ENCODE results near the gene VTN.

Gene VTN

DNA sequence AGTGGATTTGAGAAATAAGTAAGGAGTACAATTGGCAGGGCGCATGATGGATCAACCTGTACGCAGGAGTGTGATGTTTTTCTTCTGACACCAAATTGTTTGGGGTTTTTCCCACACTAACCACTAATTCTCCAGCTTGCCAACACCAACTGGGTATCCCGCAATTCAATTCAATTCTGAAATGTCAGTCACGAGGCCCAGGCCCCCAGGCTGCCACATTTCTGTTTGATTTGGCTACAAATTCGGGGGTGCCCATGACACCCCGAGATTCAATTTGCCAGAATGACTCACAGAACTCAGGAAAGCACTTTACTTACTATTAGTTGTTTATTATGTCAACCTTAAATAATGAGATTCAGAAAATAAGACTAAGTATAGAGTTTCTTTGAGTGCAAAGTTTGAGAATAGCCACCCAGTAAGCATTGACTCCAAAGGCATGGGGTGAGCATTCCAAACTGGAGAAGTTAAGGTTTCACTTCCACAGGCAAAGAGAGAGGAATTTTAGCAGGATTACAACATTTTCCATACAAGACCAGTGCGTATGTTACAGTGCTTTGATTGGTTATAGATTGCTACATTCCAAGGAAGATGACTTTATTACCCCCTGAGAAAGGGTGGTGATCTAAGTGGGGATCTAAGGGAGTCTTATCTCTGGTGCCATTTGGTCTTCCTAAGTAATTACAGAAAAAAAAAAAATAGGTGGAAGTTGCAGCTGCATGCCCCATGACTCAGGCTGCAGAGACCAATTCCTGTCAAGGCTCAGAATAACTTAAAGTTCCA is 24.4 kb upstream of the VTN start:
- no peak for DNase-seq

DNA sequence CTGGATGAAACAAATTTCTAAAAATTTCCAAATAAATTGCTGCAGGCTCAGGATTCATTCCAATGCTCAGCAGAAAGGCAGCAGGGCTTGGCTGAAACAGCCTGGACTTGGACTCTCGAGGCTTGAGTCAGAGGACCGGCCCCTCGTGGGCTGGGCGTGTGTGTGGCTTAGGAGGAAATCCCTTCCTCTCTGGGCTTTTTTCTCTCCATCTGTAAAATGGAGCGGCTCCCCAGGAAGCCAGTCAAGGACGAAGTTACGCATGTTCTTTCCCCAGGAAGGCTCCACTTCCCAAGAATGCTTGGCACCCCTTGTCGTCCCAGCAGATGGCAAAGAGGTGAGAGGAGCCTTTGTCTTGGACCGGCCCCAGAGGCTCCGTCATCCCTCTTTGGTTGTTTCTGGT is 22.4 kb upstream of the VTN start:
- DNase-seq, result no peak

GRCh38 chr17:28391401-28391800 is 21.3 kb upstream of the VTN start:
- DNase-seq, result no peak

DNA sequence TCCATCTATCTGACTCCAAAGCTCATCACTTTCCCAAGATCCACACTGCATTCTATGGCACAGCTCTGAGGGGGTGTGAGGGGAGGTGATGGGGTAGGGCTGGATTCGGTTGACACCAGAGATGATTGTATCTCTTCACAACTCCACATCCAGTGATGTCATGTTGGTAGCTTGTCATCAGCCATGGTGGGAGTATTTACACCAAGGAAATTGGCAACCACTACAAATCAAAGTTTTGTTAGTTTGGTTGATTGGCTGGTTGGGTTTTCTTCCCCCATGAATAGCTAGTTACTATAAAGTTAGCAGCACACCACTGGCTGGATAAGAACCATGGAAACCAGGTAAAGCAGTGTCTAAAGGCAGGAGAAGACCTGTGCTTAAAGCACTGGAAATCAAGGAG is 20.9 kb upstream of the VTN start:
- DNase-seq, result no peak

DNA sequence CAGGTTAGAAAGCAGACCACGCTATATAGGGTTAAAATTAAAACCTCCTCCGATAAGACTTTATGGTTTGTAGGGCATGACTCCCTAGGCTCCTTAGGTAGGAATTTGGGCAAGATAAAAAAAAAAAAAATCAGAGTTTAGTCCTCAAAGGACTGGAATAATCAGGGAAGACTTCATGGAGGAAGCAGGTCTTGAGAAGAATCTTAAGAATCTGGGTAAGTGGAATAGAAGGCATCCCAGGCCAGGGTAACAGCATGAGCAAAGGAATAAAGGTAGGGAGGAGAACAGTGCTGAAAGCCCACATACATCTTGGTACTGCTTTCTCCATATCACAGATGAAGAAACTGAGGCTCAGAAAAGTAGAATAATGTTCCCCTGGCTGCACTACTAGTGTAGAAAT is 20.5 kb upstream of the VTN start:
- no peak for DNase-seq

GRCh38 chr17:28390141-28390540 is 20.0 kb upstream of the VTN start:
- DNase-seq, result no peak

GRCh38 chr17:28388106-28388505 is 18.0 kb upstream of the VTN start:
- DNase-seq, result no peak

GRCh38 chr17:28386391-28386790 is 16.3 kb upstream of the VTN start:
- no peak for DNase-seq

DNA sequence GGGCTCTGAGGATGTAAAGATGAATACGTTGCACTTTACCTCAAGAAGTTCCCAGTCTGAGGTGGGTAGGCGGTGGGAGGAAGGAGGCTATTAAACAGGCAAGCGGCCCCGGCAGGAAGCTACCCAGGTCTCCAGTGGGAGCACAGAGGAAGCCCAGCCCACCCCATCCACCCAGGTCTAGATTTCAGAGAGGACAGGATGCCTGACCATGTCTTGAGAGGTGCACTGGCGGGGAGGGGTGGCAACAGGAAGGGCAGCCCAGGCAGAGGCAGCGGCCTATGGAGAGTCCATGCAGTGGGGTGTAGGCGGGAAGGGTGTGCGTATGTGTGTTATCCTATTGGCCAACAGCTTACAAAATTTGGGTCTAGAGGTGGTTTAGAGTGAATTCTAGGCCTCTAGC is 15.3 kb upstream of the VTN start:
- peak; percentile 24 for DNase-seq

DNA sequence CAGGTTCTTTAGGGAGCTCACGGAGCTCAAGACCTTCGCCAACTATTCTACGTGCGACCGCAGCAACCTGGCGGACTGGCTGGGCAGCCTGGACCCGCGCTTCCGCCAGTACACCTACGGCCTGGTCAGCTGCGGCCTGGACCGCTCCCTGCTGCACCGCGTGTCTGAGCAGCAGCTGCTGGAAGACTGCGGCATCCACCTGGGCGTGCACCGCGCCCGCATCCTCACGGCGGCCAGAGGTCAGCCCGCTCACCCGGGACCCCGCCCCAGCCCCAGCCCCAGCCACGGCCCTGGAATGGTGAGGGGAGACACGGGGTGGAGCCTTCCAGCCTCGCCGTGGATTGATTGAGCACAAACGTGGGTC is 14.9 kb upstream of the VTN start:
- DNase-seq, result no peak

- peak; percentile 76 for DNase-seq
Observed at GRCh38 chr17:28384281-28385036, 14.4 kb upstream of the VTN start.

DNA sequence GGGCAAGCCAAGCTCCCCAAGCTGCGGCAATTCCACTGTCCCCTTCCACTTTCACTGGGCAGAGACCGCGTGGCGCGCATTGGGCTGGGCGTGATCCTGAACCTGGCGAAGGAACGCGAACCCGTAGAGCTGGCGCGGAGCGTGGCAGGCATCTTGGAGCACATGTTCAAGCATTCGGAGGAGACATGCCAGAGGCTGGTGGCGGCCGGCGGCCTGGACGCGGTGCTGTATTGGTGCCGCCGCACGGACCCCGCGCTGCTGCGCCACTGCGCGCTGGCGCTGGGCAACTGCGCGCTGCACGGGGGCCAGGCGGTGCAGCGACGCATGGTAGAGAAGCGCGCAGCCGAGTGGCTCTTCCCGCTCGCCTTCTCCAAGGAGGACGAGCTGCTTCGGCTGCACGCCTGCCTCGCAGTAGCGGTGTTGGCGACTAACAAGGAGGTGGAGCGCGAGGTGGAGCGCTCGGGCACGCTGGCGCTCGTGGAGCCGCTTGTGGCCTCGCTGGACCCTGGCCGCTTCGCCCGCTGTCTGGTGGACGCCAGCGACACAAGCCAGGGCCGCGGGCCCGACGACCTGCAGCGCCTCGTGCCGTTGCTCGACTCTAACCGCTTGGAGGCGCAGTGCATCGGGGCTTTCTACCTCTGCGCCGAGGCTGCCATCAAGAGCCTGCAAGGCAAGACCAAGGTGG is 11.2 kb upstream of the VTN start:
- peak; percentile 40 for DNase-seq

GRCh38 chr17:28379814-28380801 is 10.0 kb upstream of the VTN start:
- DNase-seq, result no peak

- no peak for DNase-seq
Observed at GRCh38 chr17:28372945-28373274, 2.8 kb upstream of the VTN start.

- peak; percentile 46 for DNase-seq
Observed at GRCh38 chr17:28372203-28372944, 2.3 kb upstream of the VTN start.

DNA sequence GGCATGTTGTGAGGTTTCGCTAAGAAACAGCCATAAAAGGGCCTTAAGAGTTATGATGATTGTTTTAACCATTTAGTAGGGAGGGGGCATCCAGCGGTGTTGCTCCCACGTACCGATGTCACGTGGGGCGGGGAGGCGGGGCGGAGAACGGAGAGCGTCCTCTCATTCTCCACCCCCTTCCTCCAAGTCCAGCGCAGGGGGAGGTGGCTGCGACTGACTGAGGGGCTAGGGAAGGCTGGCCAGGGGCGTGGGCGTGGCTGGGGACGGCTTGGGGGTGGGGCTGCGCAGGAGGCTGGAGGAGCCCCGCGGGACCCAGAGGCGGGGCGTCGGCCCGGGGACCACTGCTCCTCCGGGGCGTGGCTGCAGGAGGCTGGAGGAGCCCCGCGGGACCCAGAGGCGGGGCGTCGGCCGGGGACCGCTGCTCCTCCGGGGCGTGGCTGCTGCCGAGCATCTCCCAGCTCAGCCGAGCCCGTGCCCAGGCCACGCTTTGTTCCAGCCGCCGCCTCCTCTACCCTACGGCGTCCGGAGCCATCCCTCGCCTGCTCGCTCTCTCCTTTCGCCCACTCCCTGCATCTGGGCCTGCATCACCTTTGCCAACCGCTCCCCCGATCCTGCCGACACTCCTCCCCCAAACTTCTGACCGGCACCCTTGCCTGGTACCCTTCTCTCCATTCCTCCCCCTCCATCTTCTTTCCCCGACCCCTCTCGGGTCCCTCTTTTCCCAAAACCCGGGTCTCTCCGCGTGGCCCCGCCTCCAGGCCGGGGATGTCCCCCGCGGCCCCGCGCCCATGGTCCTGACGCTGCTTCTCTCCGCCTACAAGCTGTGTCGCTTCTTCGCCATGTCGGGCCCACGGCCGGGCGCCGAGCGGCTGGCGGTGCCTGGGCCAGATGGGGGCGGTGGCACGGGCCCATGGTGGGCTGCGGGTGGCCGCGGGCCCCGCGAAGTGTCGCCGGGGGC is 1.4 kb upstream of the VTN start, which contains the start of gene SARM1:
SARM1 (plus strand) TSS at position 450 of the 958 bp plus-strand sequence; CDS start at position 789, 339 bp downstream.
- DNase-seq, result peak; percentile 95

DNA sequence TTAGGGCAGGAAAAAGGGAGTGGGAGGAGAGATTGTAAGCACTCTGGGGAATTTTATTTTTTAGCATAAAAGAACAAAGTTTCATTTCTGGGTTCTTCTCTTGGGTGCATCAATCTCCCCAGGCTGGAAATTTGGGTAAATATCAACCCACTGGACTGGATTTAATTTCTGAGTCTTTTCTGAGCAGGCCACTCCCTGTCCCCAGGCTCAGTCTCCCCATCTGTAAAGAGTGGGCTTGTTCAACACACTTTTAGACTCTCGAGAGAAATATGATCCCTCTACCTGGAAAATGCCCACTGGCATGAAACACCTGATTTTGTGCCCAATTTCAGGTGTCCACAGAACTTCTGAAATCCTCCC is 617 bp upstream of the VTN start:
- DNase-seq, result no peak

DNA sequence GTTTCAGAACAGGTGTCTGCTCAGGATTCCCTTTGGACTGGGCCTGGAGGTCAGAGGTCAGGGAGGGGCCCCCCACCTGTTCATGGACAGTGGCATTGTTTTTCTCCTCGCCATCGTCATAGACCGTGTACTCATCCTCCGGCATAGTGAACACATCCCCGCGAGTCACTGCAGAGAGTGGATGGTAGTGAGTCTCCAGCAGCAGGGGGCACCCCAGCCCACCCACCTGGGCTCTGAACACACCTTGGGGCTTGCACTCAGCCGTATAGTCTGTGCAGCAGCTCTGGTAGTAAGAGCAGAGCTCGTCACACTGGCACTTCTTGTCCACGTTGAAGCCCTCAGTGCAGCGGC is 448 bp downstream of the VTN start:
- DNase-seq, result no peak

DNA sequence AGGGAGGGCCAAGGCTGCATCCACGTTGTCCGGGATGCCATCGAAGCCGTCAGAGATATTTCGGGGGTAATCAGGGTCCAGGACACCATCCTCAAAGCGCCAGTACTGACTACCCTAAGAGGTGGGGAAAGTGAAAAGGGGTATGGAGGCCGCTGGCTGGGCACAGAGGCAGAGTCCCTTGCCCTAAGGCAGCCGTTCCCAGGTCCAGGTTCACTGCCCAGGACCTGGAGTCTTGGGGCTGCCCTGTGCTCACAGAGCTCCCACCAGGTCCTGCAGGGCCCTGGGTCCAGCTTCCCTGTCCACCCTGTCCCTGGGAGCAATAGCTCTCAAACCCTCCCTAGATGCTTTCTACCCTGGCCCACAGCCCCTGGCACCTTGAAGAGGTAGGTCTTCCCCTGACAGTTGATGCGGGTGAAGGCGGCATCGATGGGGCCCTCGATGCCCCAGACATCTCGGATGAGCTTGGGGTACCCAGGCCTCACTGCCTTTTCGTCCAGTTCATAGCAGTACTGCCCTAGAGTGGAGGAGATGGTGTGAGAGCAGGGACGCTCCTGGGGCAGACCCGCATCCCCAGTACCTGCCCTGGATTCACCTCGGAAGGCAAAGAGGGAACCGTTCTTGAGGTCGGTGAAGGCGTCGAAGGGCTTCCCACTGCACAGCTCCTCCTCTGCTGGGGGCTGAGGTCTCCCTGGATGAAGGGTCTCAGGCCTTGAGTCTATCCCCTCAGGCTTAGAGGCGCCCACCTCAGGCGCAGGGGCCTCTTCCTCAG is 1.0 kb downstream of the VTN start:
- DNase-seq, result no peak

DNA sequence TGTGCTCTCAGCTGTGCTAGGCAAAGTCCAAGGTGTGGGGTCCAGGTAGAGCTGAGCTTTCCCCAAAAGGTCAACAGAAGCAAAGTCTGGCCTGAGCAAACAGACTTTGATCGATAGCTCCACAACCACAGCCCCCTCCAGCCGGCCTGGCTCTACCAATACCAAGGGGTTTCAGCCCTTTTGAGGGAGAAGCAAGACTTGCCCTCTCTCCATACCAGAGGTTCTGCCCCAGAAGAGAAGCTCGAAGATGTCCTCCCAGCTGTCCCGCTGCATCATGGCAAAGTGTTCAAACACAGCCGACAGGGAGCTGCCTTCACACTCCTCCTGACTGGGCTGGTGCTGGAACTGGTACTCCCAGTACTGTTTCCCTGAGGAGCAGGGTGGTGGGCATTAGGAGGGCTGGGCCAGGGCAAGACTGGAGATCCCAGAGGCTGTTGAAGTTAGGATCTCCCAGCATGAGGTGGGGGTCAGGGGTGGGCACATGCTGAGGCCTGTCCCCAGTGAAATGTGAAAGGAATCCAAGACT is 1.7 kb downstream of the VTN start:
- no peak for DNase-seq

Data from activated CD4-positive, alpha-beta T cell treated with anti-CD3 and anti-CD28 coated beads, Interleukin-2, Interleukin-6, amounts not matched to agents 100 ng/mL and 50 ng/mL, durations not matched to agents 16 hours and 8 hours (primary cell).